NCI-H1436 treated with DMSO at 0.1 percent for 48 hours (cell line): Measurements from ENCODE around the gene POLR2C.
"Not testable (repeated sequence)": the region's sequence is repeated elsewhere in the genome, so short reads cannot be mapped to it uniquely, and the experiment has no call there.

Source experiments
- DNase-seq: peaks from one replicate; lab custom pipeline; 2025; lab: John Stamatoyannopoulos, UW

Gene POLR2C

DNA sequence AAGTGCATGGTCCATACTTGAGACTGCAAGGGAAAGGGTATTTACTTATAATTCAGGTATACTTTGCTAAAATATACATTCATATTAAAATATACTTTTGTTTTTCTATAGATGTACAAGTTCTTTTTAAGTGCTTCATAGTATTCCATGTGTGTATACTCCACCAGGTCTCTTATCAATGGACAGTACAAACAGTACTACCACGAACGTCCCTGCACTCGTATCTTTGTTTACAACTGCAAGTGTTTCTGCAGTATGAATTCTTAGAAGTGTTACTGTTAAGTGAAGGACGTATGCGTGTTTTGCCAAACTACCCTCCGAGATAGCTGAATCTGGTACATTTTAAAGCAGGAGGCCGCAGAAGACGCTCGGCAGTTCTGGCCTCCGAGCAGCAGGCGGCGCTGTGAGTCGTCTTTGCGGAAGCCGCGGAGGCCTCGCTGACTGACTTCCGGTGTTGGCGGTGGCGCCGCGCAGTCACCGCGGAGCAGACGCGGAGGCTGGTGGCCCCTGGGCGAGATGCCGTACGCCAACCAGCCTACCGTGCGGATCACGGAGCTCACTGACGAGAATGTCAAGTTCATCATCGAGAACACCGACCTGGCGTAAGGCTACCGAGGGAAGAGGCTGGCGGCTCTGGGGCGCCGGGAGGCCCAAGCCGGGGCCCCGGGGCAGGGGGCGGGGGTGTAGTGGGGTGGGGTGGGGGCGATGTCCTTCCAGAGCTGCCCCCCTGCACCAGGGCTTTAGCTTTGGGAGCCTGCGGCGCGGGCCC is at the start of gene POLR2C:
Gene POLR2C (plus strand): TSS at position 471 of the 769 bp plus-strand sequence. CDS start 46 bp downstream, at position 517.
- no peak for DNase-seq

DNA sequence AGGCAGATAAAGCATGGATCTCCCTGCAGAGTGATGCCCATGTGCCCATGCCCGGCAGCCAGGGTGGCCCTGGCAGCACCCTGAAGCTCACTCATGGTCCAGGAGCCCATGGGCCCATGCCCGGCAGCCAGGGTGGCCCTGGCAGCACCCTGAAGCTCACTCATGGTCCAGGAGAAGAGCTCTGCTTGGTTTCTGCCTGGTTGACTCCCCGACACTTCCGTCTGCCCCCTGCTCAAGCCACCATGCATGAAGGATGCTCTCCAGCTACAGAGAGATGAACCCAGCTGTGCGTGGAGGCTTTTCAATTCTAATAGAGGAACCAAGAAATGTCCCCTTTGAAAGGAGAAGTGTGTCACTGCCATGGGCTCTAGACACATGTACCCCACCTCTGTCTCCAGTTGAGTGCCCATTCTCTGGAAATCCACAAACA is 49.2 kb upstream of the POLR2C start:
- DNase-seq: no peak

DNA sequence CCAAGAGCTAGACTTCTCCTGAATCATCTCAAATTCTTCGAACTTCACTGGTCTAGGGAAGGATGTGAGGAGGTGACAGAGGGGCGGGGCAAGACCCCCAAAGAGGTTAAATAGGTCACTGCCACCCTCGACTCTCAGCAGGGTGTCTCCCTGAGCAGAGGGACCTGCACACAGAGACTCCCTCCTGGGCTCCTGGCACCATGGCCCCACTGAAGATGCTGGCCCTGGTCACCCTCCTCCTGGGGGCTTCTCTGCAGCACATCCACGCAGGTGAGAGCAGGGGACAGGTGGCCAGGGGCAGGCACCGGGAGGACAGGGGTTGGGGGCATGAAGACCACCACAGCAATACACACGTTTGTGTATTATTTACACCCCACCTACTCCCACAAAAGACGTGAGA is 48.7 kb upstream of the POLR2C start:
- DNase-seq: no peak

DNA sequence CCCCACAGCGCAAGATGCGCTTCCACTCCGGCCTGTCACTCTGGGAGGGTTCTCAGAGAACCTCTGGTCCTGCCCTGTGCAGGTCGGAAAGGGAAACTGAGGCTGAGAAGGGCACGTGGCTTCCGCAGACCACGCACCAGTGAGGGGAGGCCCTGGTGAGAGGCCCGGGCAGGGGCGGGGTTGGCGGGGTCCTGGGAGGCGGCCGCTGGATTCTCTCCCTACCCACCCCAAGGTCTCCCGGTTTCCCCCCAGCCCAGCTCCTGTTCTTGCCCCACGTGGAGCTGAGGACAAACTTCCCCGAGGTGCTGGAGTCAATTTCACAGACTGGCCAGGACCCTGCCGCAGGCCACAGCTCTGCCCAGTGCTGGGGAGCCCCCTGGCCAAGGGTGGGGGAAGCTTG is 46.4 kb upstream of the POLR2C start:
- no peak for DNase-seq

DNA sequence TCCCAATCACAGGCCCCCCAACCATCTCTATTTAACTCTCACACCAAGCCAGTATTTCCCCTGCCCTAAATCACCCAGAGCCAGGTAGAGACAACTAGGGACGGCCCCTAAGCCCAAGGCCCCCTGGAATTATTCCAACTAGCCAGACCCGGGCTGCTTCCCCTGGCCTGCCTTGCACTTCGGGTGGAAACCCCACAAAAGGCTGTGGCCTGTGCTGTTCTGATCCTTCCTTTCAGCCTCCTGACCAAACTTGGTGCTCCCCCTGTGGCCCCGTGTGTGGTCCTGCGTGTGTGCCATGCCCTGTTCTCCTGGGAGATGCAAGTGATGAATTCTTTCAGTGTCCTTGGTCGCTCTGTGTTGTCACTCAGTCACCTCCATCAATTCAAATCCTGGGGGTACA is 43.0 kb upstream of the POLR2C start:
- no peak for DNase-seq

DNA sequence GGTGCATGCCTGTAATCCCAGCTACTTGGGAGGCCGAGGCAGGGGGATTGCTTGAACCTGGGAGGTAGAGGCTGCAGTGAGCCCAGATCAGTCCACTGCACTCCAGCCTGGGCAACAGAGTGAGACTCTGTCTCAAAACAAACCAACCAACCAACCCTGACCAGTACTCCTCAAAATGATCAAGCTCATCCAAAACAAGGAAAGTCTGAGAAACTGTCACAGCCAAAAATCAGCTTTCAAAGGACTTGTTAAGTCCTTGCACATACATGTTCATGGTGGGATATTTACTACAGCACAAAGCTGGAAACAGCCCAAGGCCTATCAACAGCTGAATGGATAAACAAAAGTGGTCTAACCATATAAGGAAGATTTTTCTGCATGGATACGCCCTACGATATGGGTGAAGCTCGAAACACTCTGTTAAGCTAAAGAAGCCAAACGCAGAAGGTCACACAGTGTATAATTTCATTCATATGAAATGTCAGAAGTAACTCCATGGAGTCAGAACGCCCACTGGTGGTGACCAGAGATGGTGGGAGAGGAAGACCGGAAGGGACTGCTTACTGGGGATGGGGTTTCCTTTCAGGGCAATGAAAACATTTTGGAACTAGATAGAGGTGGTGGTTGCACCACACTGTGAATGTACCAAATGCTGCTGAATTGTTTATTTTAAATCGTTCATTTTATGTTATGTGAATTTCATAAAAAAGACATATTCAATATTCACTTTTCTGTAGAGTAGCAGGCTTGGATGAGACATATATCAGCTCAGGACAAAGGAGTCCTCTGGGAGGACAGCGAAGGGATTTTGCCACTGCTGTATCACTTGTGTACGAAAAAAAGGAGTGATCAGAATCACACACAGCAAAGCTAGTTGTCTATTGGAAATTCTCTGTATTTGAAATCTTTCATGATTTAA is 40.2 kb upstream of the POLR2C start:
- no peak for DNase-seq

DNA sequence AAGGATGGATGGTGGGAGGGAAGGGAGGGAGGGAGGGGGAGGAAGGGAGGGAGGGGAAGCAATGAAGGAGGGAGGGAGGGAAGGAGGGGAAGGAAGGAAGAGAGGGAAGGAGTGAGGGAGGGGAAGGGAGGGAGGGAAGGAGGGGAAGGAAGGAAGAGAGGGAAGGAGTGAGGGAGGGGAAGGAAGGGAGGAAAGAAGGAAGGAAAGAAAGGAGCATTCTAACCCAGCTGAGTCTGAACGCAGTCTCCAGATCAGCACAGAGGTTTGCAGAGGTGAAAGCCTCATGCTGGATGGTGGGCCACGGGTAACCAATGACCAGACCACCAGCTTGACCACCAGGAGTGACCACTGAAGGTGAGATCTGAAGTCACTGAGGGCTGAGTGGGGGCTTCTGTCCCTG is 39.3 kb upstream of the POLR2C start:
- no peak for DNase-seq

DNA sequence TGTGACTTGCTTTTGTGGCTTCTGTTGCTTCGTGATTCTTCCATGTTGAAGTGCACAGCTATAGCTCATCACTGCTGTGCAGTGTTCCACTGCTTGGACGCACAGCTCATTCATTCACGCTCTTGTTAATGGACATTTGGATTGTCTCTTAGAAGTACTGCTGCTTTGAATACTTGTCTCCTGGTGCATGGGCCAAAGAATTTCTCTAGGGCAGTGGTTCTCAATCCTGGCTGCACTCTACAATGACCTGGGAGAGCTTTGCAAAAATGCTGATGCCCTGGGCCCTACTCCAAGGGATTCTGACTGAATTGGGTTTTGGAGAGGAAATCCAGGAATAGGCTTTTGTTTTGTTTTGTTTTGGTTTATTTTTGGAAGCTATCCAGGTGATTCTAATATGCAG is 37.9 kb upstream of the POLR2C start:
- DNase-seq: no peak

DNA sequence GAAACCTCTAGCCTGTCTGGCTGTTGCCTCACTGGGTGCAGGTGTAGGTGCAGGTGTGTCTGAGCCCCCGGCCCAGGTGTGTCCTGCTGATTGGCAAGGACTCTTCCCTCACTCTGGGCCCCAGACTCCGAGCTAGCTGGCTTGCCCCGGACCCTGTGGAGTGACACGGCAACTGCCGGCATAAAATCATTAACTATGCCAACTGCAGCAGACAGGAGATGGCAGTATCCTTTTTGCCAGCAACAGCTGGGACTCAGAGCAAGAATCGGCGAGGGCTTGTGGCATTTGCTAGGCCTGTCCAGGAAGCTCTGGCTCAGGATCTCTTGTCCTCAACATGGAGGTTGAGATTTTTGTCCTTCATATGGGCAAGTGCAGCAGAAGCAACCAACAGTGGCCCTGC is 36.1 kb upstream of the POLR2C start:
- no peak for DNase-seq

DNA sequence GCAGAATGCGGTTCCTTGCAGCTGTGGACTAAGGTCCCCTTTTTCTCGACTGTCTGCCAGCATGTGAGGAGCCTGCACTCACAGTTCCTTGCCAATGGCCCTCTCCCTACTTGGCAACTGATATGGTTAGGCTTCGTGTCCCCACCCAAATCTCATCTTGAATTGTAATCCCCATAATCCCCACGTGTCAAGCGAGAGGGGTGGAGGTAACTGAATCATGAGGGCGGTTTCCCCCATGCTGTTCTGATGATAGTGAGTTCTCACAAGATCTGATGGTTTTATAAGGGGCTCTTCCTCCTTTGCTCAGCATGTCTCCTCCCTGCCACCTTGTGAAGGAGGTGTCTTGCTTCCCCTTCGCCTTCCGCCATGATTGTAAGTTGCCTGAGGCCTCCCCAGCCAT is 35.2 kb upstream of the POLR2C start:
- DNase-seq: no peak

DNA sequence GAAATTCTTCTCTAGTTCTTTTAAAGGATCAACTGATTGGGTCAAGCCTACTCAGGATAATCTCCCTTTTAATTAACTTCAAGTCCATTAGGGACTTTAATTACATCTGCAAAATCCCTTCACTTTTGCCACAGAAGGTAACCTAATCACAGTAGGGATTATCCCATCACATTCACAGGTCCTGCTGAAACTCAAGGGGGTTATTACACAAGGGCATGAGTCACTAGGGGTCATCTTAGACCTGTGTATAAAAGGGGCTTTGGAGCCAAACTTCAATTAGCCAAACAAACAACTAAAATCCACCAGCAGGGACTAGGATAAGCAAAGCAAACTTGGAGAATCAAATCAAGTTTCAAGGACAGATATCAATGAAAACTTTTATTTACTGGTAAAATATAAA is 34.7 kb upstream of the POLR2C start:
- no peak for DNase-seq

DNA sequence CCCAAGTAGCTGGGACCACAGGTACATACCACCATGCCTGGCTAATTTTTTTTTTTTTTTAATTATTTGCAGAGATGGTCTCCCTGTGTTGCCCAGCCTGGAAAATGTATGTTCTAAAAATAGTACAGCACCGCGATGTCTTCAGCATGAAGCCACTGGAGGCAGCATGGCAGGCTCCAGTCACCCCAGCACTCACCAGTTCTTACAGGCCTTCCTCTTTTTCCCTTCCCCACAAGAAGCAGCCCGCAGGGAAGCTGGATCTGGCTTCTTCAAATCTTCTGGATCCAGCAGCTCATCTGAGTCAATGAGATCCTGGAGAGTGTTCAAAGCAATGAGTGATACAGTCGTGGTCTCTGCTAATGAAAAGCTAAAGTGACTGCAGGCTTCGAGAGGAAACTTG is 31.5 kb upstream of the POLR2C start:
- no peak for DNase-seq

DNA sequence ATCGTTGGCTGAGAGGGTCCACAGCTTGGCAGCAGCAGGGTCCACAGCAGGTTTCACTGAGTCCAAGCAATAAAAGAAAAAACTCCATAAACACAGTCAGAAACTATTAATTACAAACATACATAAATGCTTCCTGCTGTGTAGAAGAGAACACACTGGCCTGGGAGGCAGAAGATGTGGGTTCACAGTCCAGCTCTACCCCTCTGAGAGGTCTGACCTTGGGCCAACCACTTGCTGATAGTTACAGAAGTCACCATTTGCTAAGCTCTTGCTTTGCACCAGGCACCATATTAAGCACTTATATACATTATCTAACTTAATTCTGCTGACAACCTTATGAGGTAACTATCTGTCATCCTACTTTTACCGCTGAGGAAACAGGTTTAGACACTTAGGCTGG is 30.0 kb upstream of the POLR2C start:
- DNase-seq: no peak

DNA sequence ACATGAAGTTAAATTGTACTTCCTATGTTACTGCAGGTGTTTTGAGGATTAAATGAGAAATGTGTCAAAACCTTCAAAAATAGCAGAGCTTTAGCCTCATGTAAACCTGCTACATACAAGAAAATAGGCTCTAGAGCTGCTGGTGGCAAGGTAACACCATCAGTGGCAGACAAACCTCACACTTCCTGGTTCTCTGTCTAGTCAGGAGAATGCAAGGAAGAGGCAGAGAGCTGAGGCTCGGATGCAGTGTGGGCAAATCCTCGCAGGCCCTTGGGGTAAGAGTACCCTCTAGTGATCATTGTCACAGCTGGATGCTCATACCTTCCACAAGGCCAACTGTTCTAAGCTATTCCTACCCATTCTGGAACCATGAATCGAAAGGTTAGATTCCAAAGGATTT is 29.5 kb upstream of the POLR2C start:
- no peak for DNase-seq

DNA sequence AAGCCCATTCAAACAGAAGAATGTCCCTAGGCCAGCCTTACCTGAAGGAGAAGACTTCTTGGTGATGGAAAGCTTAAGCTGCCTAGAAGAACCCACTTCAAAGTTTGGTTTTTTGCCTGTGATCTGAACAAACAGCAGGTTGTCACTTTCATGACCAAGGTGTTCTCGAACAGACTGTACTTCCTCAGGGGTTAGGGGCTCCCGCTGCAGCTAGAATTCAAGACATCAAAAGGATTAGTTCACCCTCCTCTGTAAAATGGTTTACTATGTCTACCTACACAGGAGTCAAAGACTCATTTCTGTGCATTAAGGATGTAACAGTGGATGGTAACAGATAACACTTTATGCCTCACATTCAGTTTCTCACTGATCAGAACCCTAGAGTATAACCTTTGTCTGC is 28.5 kb upstream of the POLR2C start:
- DNase-seq: no peak

DNA sequence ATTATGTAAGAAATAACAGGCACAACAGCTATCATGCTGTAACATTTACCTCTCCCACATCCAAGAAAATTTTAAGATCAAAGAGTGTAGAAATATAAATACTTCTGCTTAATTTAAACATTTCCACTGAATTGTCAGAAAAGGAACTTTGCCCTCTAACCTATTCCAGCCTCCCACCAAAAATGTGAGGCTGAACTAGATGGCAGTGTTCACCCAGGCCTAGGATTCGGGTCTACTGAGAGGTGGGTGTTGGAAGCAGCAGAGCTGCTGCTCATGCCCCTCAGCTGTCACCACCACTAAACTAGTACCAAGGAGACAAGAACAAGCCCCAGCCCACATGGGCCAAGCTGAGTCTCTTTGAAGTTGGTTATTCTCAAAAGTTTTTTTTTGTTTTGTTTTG is 26.6 kb upstream of the POLR2C start:
- DNase-seq: no peak

DNA sequence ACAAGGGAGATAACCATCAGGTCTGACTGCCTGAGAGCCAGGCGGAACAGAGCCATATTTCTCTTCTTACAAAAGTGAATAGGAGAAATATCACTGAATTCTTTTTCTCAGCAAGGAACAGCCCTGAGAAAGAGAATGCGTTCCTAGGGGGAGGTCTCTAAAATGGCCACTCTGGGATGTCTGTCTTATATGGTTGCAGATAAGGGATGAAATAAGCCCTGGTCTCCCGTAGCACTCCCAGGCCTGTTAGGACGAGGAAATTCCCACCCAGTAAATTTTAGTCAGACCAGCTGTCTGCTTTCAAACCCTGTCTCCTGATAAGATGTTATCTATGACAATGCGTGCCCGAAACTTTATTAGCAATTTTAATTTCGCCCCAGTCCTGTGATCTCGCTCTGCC is 22.5 kb upstream of the POLR2C start:
- DNase-seq: not testable (repeated sequence)

DNA sequence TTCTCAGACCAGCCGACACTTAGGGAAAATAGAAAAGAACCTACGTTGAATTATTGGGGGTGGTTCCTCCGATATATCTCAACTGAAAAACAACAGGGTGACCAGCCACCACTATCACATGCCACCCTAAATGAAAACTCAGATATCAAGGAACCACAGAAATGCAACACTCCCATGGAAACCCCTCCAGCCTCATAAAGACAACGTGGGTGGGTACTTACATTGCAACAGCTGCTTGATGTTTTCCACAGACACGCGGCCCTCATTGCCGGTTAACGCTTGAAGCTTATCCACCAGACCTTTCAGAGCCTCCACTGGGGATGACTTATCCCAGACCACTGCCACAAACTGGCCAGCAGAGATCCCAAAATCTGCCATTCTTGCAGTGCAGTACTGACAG is 21.9 kb upstream of the POLR2C start:
- not testable (repeated sequence) for DNase-seq

DNA sequence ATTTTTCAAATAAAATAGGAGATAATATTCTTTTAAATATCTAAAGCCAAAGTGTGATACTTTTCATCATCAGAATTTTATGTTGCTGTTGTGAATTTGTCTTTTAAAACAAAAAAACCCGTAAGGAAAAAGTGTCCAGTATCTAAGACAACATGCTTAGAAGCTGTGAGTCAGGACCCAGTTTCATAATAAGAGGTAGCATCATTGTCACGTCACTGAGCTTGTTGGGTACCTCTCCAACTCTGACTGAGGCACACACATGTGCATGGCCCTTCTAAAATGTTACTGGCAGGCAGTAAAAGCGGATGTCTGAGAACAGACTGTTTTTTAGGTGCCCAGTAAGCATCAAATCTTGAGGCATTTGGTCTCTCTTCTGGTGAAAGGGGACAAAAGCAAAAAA is 17.8 kb upstream of the POLR2C start:
- no peak for DNase-seq

DNA sequence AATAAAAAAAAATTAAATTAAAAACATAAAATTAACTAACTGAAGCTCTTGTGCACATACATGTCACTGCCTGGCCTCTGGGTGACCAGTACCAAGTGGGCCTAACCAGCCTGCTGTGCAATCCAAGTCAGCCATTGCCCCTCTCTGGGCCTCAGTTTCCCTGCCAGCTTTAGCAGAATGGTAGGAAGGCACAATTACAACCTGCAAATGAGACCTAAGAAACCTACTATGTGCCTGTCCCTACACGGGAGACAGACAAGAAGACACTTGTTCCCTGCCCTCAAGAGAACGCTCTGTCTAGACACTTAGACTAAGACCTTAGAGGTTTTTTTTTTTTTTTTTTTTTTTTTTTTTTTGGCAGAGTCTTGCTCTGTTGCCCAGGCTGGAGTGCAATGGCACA is 17.0 kb upstream of the POLR2C start:
- no peak for DNase-seq

DNA sequence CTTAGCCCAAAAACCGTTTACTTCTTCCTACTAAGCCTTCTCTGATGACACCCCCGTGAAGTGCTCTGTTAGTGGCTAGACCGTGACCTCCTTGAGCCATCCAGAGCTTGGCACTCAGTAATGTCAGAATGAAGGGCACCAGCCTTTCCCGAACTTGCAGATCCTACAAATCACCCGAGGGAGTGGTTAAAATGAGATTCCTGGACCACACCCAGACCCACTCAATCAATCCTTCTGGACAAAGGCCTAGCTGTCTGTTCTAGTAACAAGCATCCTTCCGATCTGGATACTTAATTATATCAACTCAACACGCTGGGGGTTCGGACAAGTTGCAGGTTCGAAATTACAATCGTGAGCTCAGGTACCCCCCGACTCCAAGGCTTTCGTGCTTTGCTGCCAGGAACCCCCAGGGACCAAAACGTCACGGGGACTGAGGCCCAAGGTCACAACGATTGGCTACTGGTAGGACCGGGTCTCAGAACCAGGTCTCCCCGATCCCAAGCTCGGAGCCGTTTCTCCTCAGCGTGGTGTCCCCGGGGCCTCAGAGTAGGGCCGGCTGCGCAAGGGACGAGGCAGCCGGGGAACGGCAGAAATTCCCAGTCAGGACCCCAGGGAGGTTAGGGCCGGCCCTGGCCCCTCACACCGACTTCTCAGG is 15.8 kb upstream of the POLR2C start:
- DNase-seq: no peak

DNA sequence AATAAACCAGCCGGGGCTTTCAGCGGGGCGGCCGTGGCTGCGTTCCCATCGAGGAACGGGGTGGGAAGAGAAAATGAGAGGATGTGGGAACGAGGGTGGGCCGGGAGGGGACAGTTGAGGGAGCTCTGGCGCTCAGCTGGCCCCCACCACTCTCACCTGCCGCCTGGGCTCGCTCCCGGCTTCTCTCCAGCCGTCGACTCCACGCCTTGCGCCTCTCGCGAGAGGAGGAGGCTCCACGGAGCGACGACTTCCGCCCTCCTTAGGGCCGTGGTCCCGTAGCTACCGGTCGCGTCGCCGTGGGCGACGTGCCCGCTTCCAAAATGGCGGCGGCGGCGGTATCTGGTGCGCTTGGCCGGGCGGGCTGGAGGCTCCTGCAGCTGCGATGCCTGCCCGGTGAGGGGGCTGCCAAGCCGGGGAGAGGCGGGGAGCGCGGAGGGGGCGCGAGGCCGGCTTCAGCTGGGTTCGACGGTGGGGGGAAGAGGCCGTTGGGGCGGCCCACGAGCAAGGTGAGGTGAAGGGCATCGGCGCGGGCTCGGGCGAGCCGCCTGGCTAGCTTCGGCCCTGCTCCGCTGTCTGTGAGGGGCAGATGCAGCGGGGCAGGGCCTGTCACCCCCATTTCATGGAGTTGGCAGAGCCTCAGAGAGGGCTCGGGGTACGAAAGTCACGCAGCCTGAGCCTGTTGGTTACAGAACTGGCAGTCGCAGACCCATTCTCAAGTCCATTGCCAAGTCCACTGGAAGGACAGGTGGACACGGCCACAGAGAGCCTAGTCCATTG is 15.1 kb upstream of the POLR2C start, which contains the start of the genes CIAPIN1 and COQ9:
Gene CIAPIN1 (minus strand): TSS at position 200 of the 777 bp plus-strand sequence. CDS start 6,457 bp downstream, outside the sequence.
Gene COQ9 (plus strand): TSS at position 294 of the 777 bp plus-strand sequence. CDS start 27 bp downstream, at position 321.
- peak; percentile 33 for DNase-seq
